NK-92 (cell line): ENCODE data around the gene PDZK1IP1.
"Not testable (repeated sequence)": the region's sequence is repeated elsewhere in the genome, so short reads cannot be mapped to it uniquely, and the experiment has no call there.

ENCODE experiments used
- DNase-seq: peaks from one replicate; lab custom pipeline; 2025; ENCODE audit not compliant: unreplicated experiment; lab: John Stamatoyannopoulos, UW

Gene PDZK1IP1

DNA sequence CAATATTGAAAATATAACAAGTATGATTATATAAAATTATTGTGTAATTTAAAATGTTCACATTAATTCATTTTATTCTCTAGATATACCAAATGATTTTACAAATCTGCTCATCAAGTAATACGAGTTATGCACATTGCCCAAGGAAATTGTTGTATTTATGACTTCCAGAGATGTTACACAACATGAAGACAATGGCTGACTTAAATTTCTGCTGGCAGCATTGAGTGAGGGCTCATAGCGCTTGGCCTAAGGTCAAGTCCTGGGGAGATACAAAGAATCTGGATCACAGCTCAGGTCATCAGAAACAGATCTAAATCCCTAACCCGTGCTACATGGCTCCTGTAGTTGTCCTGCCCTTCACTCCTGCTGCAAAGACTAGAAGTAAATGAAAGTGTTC lies 49.5 kb downstream of the PDZK1IP1 start:
- DNase-seq, result not testable (repeated sequence)

DNA sequence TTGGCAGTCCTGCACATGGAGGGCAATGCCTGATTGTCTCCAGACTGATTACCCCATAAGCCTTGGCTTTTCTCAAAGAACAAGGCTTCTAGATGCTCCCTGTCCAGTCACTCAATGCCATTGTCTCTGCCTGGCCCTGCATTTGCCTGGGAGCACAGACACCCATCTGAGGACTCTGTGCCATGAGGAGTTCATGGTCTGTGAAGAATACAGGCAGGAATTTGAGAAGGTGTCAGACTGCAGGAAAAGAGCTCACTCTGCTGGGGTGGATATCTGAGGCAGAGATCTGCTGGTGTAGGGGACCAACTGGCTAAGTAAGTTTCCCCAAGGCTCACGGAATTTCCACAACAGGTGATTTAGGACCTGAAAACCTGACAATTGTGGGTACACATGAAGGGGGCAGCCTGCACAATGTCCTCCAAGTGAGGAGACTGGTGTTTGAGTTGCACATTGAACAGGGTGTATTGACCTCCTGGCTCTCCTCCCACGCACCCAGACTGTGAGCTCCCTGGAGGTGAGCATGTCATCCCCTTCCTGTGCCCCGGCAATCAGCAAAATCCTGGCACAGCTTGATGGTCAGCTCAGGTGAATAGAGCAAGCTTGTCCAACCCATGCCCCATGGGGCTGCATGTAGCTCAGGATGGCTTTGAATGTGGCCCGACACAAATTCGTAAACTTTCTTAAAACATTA lies 51.8 kb downstream of the PDZK1IP1 start:
- no peak for DNase-seq

DNA sequence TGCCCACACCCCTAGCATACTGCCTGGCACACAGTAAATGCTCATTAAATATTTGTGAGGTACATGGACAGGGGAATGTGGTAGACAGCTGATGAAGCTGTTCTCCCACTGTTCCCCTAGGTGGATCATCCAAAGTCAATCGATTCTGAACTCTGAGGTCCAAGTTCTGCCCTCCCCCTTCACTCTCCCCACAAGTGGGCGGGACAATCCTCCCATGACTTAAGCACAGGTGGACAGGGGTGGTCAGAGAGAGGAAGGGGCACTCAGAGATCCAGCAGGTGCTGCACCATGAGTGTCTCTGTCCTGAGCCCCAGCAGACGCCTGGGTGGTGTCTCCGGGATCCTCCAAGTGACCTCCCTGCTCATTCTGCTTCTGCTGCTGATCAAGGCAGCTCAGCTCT lies 52.6 kb downstream of the PDZK1IP1 start, which contains the start of gene CYP4A22:
CYP4A22 (plus strand) TSS at position 244 of the 400 bp plus-strand sequence; CDS start at position 289, 45 bp downstream.
- DNase-seq, result no peak
